AG09309 (cell line): Measurements from ENCODE around the gene TBCD.

Source experiments
- DNase-seq: peaks from one replicate; pipeline ENCODE4 v3.0.0-alpha.2; 2010; ENCODE audit warnings: low read depth
- H3K4me3 ChIP-seq: 2 replicates; pipeline ENCODE4 v1.5.1; 2011; ENCODE audit warnings: mild to moderate bottlenecking, low read depth, low read length, moderate library complexity; ENCODE audit not compliant: control insufficient read depth
- TF ChIP-seq, protein P1 (sequence below): IDR thresholded peaks from 2 replicates; pipeline ENCODE4 v1.5.1; 2011; ENCODE audit warnings: mild to moderate bottlenecking, low read depth, low read length, inconsistent platforms; ENCODE audit not compliant: insufficient read depth, control insufficient read depth; ENCODE audit errors: missing control alignments

TBCD gene

DNA sequence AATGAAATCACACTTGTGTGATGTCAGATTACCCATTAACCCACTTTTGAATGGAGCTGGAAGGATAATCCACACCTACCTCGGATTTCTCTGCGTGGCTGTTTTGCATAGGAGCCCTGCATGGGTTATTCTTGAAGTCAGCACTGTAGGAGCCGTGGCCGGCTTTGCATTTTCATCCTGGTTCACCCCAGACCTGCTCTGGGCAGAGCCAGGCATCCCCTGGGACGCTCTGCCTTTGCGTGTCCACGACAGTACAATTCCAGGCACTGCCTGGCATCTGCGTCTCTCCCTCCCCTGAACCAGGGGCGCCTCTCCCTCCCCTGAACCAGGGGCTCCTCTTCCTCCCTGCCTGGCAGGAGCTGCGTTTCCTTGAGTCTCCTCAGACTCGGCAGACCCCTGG is 117.7 kb downstream of the TBCD start:
- TF ChIP-seq, protein P1, sequence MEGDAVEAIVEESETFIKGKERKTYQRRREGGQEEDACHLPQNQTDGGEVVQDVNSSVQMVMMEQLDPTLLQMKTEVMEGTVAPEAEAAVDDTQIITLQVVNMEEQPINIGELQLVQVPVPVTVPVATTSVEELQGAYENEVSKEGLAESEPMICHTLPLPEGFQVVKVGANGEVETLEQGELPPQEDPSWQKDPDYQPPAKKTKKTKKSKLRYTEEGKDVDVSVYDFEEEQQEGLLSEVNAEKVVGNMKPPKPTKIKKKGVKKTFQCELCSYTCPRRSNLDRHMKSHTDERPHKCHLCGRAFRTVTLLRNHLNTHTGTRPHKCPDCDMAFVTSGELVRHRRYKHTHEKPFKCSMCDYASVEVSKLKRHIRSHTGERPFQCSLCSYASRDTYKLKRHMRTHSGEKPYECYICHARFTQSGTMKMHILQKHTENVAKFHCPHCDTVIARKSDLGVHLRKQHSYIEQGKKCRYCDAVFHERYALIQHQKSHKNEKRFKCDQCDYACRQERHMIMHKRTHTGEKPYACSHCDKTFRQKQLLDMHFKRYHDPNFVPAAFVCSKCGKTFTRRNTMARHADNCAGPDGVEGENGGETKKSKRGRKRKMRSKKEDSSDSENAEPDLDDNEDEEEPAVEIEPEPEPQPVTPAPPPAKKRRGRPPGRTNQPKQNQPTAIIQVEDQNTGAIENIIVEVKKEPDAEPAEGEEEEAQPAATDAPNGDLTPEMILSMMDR = no peak

DNA sequence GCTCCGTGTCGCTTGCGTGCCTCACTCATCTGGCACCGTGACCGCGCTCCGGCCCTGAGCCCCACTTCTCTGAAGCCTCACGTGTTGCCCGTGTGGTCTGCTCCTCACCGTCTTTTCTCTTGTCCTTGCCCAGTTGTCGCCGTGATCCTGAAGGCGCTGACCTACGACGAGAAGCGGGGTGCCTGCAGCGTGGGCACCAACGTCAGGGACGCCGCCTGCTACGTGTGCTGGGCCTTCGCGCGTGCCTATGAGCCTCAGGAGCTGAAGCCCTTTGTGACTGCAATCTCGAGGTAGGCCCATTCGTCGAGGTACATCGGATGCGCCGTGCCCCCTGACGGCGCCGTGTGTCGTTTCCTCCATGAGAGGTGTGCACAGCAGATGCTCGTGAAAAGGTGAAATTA is 118.2 kb downstream of the TBCD start:
- no peak for DNase-seq
- TF ChIP-seq, protein P1 = no peak
- no peak overlapping the region for H3K4me3 ChIP-seq

More for the DNA sequence above, 117.7 kb downstream of the TBCD start:
- H3K4me3 ChIP-seq = no peak overlapping the region
- no peak for DNase-seq

DNA sequence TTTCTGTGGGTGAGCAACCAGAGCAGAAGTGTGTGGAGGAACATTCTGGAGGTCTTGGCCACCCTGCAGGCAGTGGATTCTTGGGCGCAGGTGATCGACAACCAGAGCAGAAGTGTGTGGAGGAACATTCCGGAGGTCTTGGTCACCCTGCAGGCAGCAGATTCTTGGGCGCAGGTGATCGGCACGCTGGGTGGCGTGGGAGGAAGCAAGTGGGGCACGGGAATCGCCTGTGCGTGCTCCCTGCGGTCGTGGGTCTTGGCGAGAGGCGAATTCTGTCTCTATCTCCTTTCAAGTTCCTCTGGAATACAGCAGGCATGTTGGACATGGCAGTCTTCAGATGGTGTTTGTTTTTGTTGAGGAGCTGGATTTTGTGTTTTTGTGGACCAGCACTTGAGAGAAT is 118.7 kb downstream of the TBCD start:
- TF ChIP-seq, protein P1 = no peak
- no peak for DNase-seq
- H3K4me3 ChIP-seq = no peak overlapping the region

DNA sequence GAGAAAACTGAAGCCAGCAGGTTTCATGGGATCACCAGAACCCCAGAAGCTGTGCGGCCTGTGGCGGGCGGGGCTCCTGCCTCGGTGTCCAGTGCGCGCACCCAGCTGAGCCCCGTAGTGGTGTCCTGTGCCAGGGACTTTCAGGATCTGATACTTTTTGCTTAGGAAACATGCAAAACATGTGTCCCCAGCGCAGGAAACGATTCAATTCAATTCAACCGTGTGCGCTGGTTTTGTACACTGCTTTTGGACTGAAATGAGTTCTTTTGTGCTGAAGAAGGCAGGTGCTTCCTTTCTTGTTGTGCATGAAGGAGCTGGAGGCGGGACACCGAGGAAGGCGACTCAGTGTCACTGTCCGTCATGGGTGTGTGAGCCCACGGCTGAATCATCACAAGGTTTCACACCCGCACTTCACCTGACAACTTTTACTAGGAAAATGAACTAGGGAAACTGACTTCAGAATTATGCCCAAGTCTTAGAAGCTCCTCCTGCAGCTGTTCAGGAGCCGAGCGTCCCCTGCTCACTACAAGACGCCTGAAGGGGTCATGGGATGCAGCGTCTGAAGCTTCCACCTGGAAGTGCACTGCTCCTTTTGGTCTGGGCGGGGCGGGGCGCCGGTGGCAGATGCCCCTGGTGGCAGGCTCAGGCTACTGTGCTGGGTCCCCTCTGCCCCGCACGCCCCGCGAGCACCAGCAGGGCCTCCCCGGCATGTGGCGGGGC is 119.4 kb downstream of the TBCD start:
- no peak for DNase-seq
- no peak overlapping the region for H3K4me3 ChIP-seq
- TF ChIP-seq, protein P1 = no peak

DNA sequence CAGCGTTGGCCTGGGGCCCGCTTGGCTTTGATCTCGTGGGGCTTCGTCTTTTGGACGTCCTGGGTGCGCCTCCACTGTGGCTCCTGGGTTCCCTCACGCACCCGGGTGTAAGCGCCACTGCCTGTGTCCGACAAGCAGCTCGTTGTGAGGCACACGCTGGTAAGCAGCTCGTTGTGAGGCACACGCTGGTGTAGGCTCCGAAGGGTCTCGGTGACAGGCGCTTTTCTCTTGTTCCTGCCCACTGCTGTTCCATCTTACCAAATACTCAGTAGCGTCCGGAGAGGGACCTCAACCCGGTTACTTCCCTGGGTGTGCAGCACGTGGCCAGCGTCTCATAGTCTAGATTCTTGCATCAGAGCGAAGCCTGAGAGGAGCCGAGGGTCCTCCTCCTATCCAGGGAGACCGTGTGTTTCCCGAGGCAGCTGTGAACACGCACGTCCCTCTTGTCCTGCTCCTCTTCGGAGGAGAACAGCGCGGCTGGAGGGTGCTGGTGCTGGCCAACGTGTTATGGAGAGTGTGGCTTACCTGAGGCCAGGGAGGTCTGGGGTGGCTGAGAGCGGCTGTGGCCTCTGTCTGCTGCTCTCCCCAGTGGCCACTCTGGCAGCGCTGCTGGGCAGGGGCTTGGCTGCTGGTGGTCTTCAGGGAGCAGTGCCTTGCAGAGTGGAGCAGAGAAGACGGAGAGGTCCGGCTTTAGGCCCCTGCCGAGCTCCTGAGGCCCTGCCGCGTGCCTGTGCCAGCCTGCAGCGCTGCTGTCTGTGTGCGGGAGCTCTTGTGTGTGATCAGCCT is 120.1 kb downstream of the TBCD start:
- no peak overlapping the region for H3K4me3 ChIP-seq
- TF ChIP-seq, protein P1 = no peak
- DNase-seq = no peak

DNA sequence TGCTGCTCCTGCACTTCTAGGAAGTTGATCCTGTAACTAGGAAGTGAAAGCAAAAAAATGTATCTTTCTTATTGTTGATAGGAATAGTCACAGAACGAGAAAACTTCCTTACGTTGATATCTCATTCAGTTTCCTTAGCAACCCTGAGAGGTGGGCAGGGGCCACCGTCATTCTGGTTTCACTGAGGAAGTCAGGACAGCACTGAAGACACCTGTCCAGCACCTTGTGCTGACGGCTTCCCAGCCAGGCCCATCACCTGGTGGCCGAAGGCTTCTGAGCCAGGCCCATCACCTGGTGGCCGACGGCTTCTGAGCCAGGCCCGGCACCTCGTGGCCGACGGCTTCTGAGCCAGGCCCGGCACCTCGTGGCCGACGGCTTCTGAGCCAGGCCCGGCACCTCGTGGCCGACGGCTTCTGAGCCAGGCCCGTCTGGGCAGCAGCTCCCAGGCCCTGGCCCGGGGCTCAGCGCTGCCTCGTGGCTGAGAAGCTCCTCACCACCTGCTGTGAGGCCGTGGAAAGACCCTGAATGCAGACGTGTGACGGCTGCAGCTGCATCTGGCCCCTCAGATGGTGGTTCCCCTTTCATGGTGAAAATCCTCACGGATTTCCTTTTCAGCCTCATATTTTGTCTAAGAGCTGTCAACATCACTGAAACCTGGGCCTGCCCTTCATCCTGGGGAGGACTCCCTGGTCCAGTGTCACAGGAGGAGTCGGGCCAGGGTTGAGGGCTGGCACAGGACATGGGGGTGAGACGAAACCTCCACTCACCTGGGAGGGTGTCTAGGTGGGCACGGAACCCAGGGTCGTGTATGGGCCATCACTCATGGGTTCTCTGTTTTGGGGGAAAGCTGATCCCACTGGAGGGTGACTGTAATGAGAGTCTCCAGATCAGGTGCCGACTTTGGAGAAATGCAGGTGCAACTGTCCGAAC is 121.0 kb downstream of the TBCD start:
- no peak for DNase-seq
- TF ChIP-seq, protein P1 = no peak
- H3K4me3 ChIP-seq = no peak overlapping the region
